Measurements from ENCODE around the gene CENPE. TPM values are rescaled to one million over a fixed set of nuclear protein-coding genes. Genes with fewer than 3 reads are reported as not detected.

CENPE gene
- total RNA-seq, 1 donor from 2014 or later, result 95.2 TPM

DNA sequence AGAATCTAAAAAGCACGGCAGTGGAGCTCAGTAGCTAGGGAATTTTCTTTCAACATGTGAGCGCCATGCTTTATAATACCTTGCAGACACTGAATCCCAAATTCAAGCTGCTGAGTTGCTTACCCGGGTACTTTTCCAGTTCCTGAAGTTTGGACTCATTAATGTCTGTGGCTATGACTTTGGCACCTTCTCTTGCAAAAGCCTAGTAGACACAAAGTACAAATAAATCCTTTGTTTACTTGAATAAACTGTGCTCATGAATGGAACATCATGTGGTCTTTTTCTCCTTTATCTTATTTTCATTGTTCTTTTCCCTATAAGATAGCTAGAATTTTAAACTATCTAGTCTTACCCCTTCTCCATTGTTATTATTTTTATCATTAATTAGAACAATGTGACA, 103.1 kb downstream of the CENPE start:
- H3K4me3 Mint-ChIP-seq, result no peak overlapping the region
- Histone ChIP-seq H3K27ac (no peak overlapping the region), H3F3A (ENCODE audit: low read depth) (peaks cover under 1% of the 10 kb centered on the region)

DNA sequence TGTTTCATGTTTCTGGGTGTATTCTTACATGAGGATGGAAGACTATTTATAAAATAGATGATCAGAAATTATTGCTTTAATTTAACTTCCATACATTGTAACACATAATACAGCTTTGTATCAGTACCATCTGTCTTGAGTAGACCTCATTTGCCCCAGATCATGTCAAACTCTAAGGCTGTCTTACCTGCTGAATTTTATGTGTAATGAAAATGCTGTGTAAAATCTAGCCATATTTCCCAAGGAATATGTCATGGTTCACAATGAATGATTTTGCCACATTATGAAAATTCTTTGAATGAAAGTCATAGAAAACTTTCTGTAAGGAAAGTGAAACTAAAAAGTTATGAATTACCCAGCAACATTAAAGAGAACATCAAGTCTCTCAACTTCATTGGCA, 105.9 kb downstream of the CENPE start:
- Mint-ChIP-seq H3K27me3 (ENCODE audit: insufficient read depth, low read depth) (peaks cover 2% of the 10 kb centered on the region), H3K27ac (no peak overlapping the region), H3K9me3 (no peaks in the 10 kb centered on the region), H3K4me3 (no peak overlapping the region), H3K36me3 (peaks cover 14% of the 10 kb centered on the region), H3K4me1 (no peaks in the 10 kb centered on the region)
- Histone ChIP-seq H3K4me2 (no peak overlapping the region), H4K20me1 (ENCODE audit: low read depth) (no peaks in the 10 kb centered on the region), H3K4me1 (no peaks in the 10 kb centered on the region), H3K4me3 (no peak overlapping the region), H3F3A (ENCODE audit: low read depth) (no peaks in the 10 kb centered on the region), H3K36me3 (no peaks in the 10 kb centered on the region), H3K9me3 (ENCODE audit: low read depth) (no peaks in the 10 kb centered on the region), H3K79me2 (ENCODE audit: low read depth) (no peaks in the 10 kb centered on the region), H3K27ac (no peak overlapping the region), H3K27me3 (no peaks in the 10 kb centered on the region), H2AFZ (replicated peaks) (no peak overlapping the region), H3K9ac (no peak overlapping the region)
- TF ChIP-seq EZH2 (IDR thresholded peaks at IDR 0.05) (no peak), EZH2phosphoT487 (IDR thresholded peaks at IDR 0.05) (no peak), CTCF (IDR thresholded peaks at IDR 0.05) (no peak)
- no peak for DNase-seq (ENCODE audit: low spot score)

More for the DNA sequence above, 103.1 kb downstream of the CENPE start:
- Histone ChIP-seq H3K36me3 (no peaks in the 10 kb centered on the region), H3K4me1 (peaks cover 14% of the 10 kb centered on the region), H3K79me2 (ENCODE audit: low read depth) (no peaks in the 10 kb centered on the region), H2AFZ (replicated peaks) (no peak overlapping the region), H3K4me3 (no peak overlapping the region), H4K20me1 (ENCODE audit: low read depth) (no peaks in the 10 kb centered on the region), H3K9ac (no peak overlapping the region), H3K4me2 (no peak overlapping the region), H3K27me3 (no peaks in the 10 kb centered on the region), H3K9me3 (ENCODE audit: low read depth) (no peaks in the 10 kb centered on the region)
- no peak for DNase-seq (ENCODE audit: low spot score)
- TF ChIP-seq CTCF (IDR thresholded peaks at IDR 0.05) (no peak), EZH2phosphoT487 (IDR thresholded peaks at IDR 0.05) (no peak), EZH2 (IDR thresholded peaks at IDR 0.05) (no peak)
- Mint-ChIP-seq H3K27ac (no peak overlapping the region), H3K4me1 (peaks cover 21% of the 10 kb centered on the region), H3K27me3 (ENCODE audit: insufficient read depth, low read depth) (peaks cover 2% of the 10 kb centered on the region), H3K36me3 (peaks cover 9% of the 10 kb centered on the region), H3K9me3 (no peaks in the 10 kb centered on the region)

DNA sequence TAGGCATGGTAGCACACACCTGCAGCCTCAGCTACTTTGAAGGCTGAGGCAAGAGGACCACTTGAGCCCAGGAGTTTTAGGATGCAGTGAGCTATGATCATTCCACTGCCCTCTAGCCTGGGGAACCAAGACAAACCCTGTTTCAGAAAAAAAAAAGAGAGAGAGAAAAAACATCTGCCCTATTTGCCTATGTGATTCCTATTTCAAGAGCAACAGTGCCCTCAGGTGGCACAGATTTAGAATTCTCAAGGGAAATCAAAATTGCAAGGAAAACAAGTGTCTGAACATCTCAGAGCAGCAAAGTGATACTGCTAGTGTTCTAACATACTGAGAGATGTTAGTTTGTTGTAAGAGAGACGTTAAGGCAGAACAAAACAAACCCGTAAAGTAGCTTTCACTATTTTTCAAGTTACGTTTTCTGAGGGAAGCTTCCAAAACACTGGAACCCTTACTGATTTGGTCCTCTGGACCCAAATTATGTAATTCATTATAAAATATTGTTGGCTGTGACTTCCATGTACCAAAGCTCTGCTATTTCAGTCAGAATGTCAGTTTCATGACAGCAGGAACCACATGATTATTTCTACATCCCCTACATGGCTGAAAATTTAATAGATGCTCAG, 106.4 kb downstream of the CENPE start:
- no peak overlapping the region for H3K4me3 ChIP-seq
- TF ChIP-seq EZH2phosphoT487 (IDR thresholded peaks at IDR 0.05) (no peak), CTCF (IDR thresholded peaks at IDR 0.05) (peak; percentile 75)
- H3K4me1 ChIP-seq, result no peaks in the 10 kb centered on the region
- no peak overlapping the region for H2AFZ ChIP-seq (replicated peaks)
- H3F3A ChIP-seq (ENCODE audit: low read depth), result no peaks in the 10 kb centered on the region
- H3K27ac ChIP-seq, result no peak overlapping the region
- H3K79me2 ChIP-seq (ENCODE audit: low read depth), result no peaks in the 10 kb centered on the region
- H4K20me1 ChIP-seq (ENCODE audit: low read depth), result no peaks in the 10 kb centered on the region
- no peaks in the 10 kb centered on the region for H3K27me3 ChIP-seq
- peak; percentile 71 for DNase-seq (ENCODE audit: low spot score)
- no peak overlapping the region for H3K4me3 Mint-ChIP-seq
- no peak overlapping the region for H3K27ac Mint-ChIP-seq
- peaks cover 15% of the 10 kb centered on the region for H3K36me3 Mint-ChIP-seq
- peaks cover 2% of the 10 kb centered on the region for H3K27me3 Mint-ChIP-seq (ENCODE audit: insufficient read depth, low read depth)
- no peak overlapping the region for H3K4me2 ChIP-seq
- no peak overlapping the region for H3K9ac ChIP-seq
- H3K36me3 ChIP-seq, result no peaks in the 10 kb centered on the region
- H3K4me1 Mint-ChIP-seq, result no peaks in the 10 kb centered on the region
- H3K9me3 ChIP-seq (ENCODE audit: low read depth), result no peaks in the 10 kb centered on the region
- H3K9me3 Mint-ChIP-seq, result no peaks in the 10 kb centered on the region

Measured in neural progenitor cell (in vitro differentiated cells).